Trophoblast cell (in vitro differentiated cells and primary cell): Measurements from ENCODE around the gene NT5DC1.

ENCODE experiments used
- DNase-seq, 2 donors: peaks; one replicate each; pipeline ENCODE4 v3.0.0-alpha.2; 2016
- H2AFZ ChIP-seq: 2 replicates; pipeline ENCODE4 v1.6.1; 2013; ENCODE audit warnings: low read length, moderate library complexity, mild to moderate bottlenecking; ENCODE audit not compliant: insufficient read depth, poor library complexity
- H2AK5ac ChIP-seq: 2 replicates; pipeline ENCODE4 v1.6.1; 2013; ENCODE audit warnings: mild to moderate bottlenecking, low read length
- H2BK120ac ChIP-seq: 2 replicates; pipeline ENCODE4 v1.6.1; 2013; ENCODE audit warnings: low read length, mild to moderate bottlenecking, moderate library complexity; ENCODE audit not compliant: insufficient read depth, poor library complexity
- H2BK12ac ChIP-seq: 2 replicates; pipeline ENCODE4 v1.6.1; 2013; ENCODE audit warnings: mild to moderate bottlenecking, low read length, moderate library complexity
- H2BK5ac ChIP-seq: 2 replicates; pipeline ENCODE4 v1.6.1; 2013; ENCODE audit warnings: low read length, low read depth, moderate library complexity, mild to moderate bottlenecking; ENCODE audit not compliant: poor library complexity
- H3K14ac ChIP-seq: 2 replicates; pipeline ENCODE4 v1.6.1; 2013; ENCODE audit warnings: mild to moderate bottlenecking, low read length
- H3K18ac ChIP-seq: 2 replicates; pipeline ENCODE4 v1.6.1; 2013; ENCODE audit warnings: mild to moderate bottlenecking, low read length
- H3K23ac ChIP-seq: 2 replicates; pipeline ENCODE4 v1.6.1; 2013; ENCODE audit warnings: low read length
- H3K27ac ChIP-seq: 2 replicates; pipeline ENCODE4 v1.5.1; 2013; ENCODE audit warnings: low read depth, mild to moderate bottlenecking, inconsistent platforms, low read length, moderate library complexity
- H3K27me3 ChIP-seq: 2 replicates; pipeline ENCODE4 v1.6.1; 2013; ENCODE audit warnings: inconsistent platforms, mild to moderate bottlenecking, low read length, moderate library complexity; ENCODE audit not compliant: insufficient read depth
- H3K36me3 ChIP-seq, 2 experiments: 1 replicate in 1 of 2; 2 replicates in 1 of 2; pipeline ENCODE4 v1.6.1; 2013; ENCODE audit warnings: low read length in 2 of 2, mild to moderate bottlenecking in 2 of 2, moderate library complexity in 1 of 2; ENCODE audit not compliant: insufficient read depth in 2 of 2, control insufficient read depth in 1 of 2
- H3K4ac ChIP-seq: 2 replicates; pipeline ENCODE4 v1.6.1; 2013; ENCODE audit warnings: low read depth, mild to moderate bottlenecking, low read length, moderate library complexity
- H3K4me1 ChIP-seq, 2 experiments: 1 replicate in 1 of 2; 2 replicates in 1 of 2; pipeline ENCODE4 v1.6.1; 2013; ENCODE audit warnings: low read length in 2 of 2, mild to moderate bottlenecking in 2 of 2, moderate library complexity in 1 of 2; ENCODE audit not compliant: insufficient read depth in 2 of 2, control insufficient read depth in 1 of 2
- H3K4me2 ChIP-seq: 2 replicates; pipeline ENCODE4 v1.6.1; 2013; ENCODE audit warnings: inconsistent platforms, mild to moderate bottlenecking, low read length, moderate library complexity
- H3K4me3 ChIP-seq: 2 replicates; pipeline ENCODE4 v1.5.1; 2013; ENCODE audit warnings: mild to moderate bottlenecking, low read depth, low read length, inconsistent platforms
- H3K79me1 ChIP-seq: one replicate; pipeline ENCODE4 v1.6.1; 2013; ENCODE audit warnings: low read length
- H3K79me2 ChIP-seq: 2 replicates; pipeline ENCODE4 v1.6.1; 2013; ENCODE audit warnings: low read length, mild to moderate bottlenecking; ENCODE audit not compliant: control insufficient read depth, insufficient read depth, poor library complexity
- H3K9ac ChIP-seq: 2 replicates; pipeline ENCODE4 v1.6.1; 2013; ENCODE audit warnings: mild to moderate bottlenecking, low read length
- H3K9me3 ChIP-seq: 2 replicates; pipeline ENCODE4 v1.6.1; 2013; ENCODE audit warnings: low read depth, mild to moderate bottlenecking, control low read depth, inconsistent platforms, low read length; ENCODE audit not compliant: insufficient read depth
- H4K12ac ChIP-seq: 2 replicates; pipeline ENCODE4 v1.6.1; 2013; ENCODE audit warnings: low read depth, mild to moderate bottlenecking, low read length, moderate library complexity
- H4K8ac ChIP-seq: 2 replicates; pipeline ENCODE4 v1.6.1; 2013; ENCODE audit warnings: low read depth, mild to moderate bottlenecking, low read length, moderate library complexity
- H4K91ac ChIP-seq: one replicate; pipeline ENCODE4 v1.6.1; 2013; ENCODE audit warnings: low read depth, mild to moderate bottlenecking, low read length, moderate library complexity
- WGBS: extraction: QIAGEN DNeasy Blood & Tissue Kit; methylation state at CpG from one replicate; pipeline ENCODE4 v1.1.7; 2013; ENCODE audit warnings: missing lambda C conversion rate; ENCODE audit not compliant: insufficient read length, insufficient coverage; ENCODE audit errors: extremely low coverage; 5-methylcytosine and 5-hydroxymethylcytosine counted together

Gene NT5DC1

DNA sequence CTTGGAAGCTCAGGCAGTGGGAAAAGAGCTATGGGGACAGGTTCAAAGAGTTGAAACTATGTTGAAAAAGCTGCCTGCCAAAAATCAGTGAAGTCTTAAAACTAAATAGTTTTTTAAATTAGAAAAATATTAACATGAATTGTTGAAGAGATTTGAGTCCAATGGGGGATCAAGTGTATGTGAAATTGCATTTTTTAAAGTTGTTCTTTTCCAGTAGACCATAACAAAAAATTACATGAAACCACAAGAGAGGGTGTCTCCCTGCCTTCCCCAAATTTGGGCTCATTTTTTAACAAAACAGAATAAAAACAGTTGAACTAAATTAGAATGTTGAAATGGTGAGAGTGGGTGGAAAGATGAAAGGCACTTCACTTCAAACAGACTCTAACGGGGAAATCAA, 56.7 kb downstream of the NT5DC1 start:
- WGBS: no CpG with 5 or more reads among the region's 1 CpG
- H3K79me1 ChIP-seq: no peaks in the 10 kb centered on the region
- H3K9me3 ChIP-seq: no peaks in the 10 kb centered on the region

DNA sequence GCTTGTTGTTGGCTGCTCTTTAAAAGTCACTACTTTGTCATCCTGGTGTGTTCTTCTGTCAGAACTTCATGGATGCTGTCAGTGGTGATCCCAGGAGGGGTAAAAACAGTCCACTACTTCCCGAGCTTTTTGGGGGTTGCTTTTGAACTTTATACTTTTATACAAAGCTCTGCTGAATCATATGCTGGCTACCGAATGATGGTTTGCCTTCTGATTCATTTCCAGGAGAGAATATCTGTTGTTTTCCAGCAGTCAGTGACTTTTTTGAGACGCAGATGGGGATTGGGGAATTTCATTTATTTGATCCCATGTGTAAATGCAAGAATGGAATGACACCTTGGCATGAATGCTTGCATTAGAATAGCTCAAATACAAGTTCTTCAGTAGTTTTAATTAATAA, 58.0 kb downstream of the NT5DC1 start:
- WGBS: no CpG with 5 or more reads among the region's 3 CpGs
- H2BK120ac ChIP-seq: no peak overlapping the region
- H3K4me3 ChIP-seq: no peak overlapping the region
- no peaks in the 10 kb centered on the region for H3K27me3 ChIP-seq
- DNase-seq: no peak
- no peaks in the 10 kb centered on the region for H3K79me1 ChIP-seq
- no peaks in the 10 kb centered on the region for H3K9me3 ChIP-seq
- no peaks in the 10 kb centered on the region for H3K36me3 ChIP-seq
- H4K8ac ChIP-seq: no peak overlapping the region
- H4K12ac ChIP-seq: no peak overlapping the region
- H2AFZ ChIP-seq: no peak overlapping the region
- no peak overlapping the region for H3K27ac ChIP-seq
- H4K91ac ChIP-seq: no peak overlapping the region
- no peaks in the 10 kb centered on the region for H3K4me1 ChIP-seq
- no peak overlapping the region for H3K18ac ChIP-seq
- no peak overlapping the region for H3K4me2 ChIP-seq
- no peak overlapping the region for H2BK12ac ChIP-seq
- H3K4ac ChIP-seq: no peak overlapping the region
- H3K9ac ChIP-seq: no peak overlapping the region
- H3K79me2 ChIP-seq: no peaks in the 10 kb centered on the region
- no peak overlapping the region for H2BK5ac ChIP-seq
- H3K14ac ChIP-seq: no peak overlapping the region
- no peak overlapping the region for H3K23ac ChIP-seq
- no peak overlapping the region for H2AK5ac ChIP-seq

More for the DNA sequence above, 56.7 kb downstream of the NT5DC1 start:
- Histone ChIP-seq H2BK5ac (no peak overlapping the region), H3K9ac (no peak overlapping the region), H3K23ac (no peak overlapping the region), H3K36me3 (no peaks in the 10 kb centered on the region), H3K27ac (no peak overlapping the region), H3K79me2 (no peaks in the 10 kb centered on the region), H2AFZ (no peak overlapping the region), H2BK12ac (no peak overlapping the region), H3K4me2 (no peak overlapping the region), H3K27me3 (no peaks in the 10 kb centered on the region), H3K4ac (no peak overlapping the region), H4K12ac (no peak overlapping the region), H4K91ac (no peak overlapping the region), H2AK5ac (no peak overlapping the region), H3K4me1 (no peaks in the 10 kb centered on the region), H2BK120ac (no peak overlapping the region), H3K14ac (no peak overlapping the region), H3K4me3 (no peak overlapping the region), H3K18ac (no peak overlapping the region), H4K8ac (no peak overlapping the region)
- no peak for DNase-seq

GRCh38 chr6:116159782-116160524, 59.3 kb downstream of the NT5DC1 start:
- Histone ChIP-seq H4K8ac (no peak overlapping the region), H3K36me3 (no peaks in the 10 kb centered on the region), H3K79me1 (no peaks in the 10 kb centered on the region), H3K9ac (no peak overlapping the region), H2BK120ac (no peak overlapping the region), H3K14ac (no peak overlapping the region), H2AK5ac (no peak overlapping the region), H2AFZ (no peak overlapping the region), H2BK5ac (no peak overlapping the region), H4K91ac (no peak overlapping the region), H3K4ac (no peak overlapping the region), H3K27me3 (no peaks in the 10 kb centered on the region), H3K18ac (no peak overlapping the region), H3K23ac (no peak overlapping the region), H2BK12ac (no peak overlapping the region), H3K4me1 (no peaks in the 10 kb centered on the region), H3K4me2 (no peak overlapping the region), H3K27ac (no peak overlapping the region), H3K79me2 (no peaks in the 10 kb centered on the region), H3K4me3 (no peak overlapping the region), H4K12ac (no peak overlapping the region), H3K9me3 (no peaks in the 10 kb centered on the region)
- no CpG with 5 or more reads among the region's 3 CpGs for WGBS
- DNase-seq: no peak

GRCh38 chr6:116165596-116165995, 64.9 kb downstream of the NT5DC1 start:
- no peaks in the 10 kb centered on the region for H3K27me3 ChIP-seq
- H4K91ac ChIP-seq: no peak overlapping the region
- H2BK12ac ChIP-seq: no peak overlapping the region
- no peak overlapping the region for H3K23ac ChIP-seq
- no peak overlapping the region for H3K18ac ChIP-seq
- no peak overlapping the region for H3K4me2 ChIP-seq
- H2BK120ac ChIP-seq: no peak overlapping the region
- no peak overlapping the region for H3K9ac ChIP-seq
- H2AFZ ChIP-seq: no peak overlapping the region
- no peaks in the 10 kb centered on the region for H3K9me3 ChIP-seq
- H3K14ac ChIP-seq: no peak overlapping the region
- H3K4me1 ChIP-seq: no peaks in the 10 kb centered on the region
- H4K8ac ChIP-seq: no peak overlapping the region
- no peak overlapping the region for H2AK5ac ChIP-seq
- no peaks in the 10 kb centered on the region for H3K79me2 ChIP-seq
- no peak overlapping the region for H2BK5ac ChIP-seq
- no CpG with 5 or more reads among the region's 1 CpG for WGBS
- DNase-seq: no peak
- no peak overlapping the region for H3K27ac ChIP-seq
- no peaks in the 10 kb centered on the region for H3K79me1 ChIP-seq
- H3K4me3 ChIP-seq: no peak overlapping the region
- no peak overlapping the region for H4K12ac ChIP-seq
- no peaks in the 10 kb centered on the region for H3K36me3 ChIP-seq
- H3K4ac ChIP-seq: no peak overlapping the region
